ENCODE measurements around the gene ZNF236.
"Not testable (repeated sequence)": the region's sequence is repeated elsewhere in the genome, so short reads cannot be mapped to it uniquely, and the experiment has no call there.

The ZNF236 gene

GRCh38 chr18:76959605-76960004 lies 137.2 kb downstream of the ZNF236 start:
- Histone ChIP-seq H3K4me3 (ENCODE audit: low read length) (no peak overlapping the region), H4K20me1 (ENCODE audit: insufficient read depth, low read length) (0 out of 2 replicates have a peak, but pooled peaks cover 7% of the 10 kb centered on the region), H3K27me3 (ENCODE audit: low read depth, low read length) (no peaks in the 10 kb centered on the region), H3K4me1 (ENCODE audit: low read length) (no peaks in the 10 kb centered on the region), H3K27ac (ENCODE audit: low read length) (no peak overlapping the region), H3K4me2 (ENCODE audit: low read length) (no peak overlapping the region), H3K9ac (ENCODE audit: low read length) (no peak overlapping the region), H3K36me3 (replicated peaks; ENCODE audit: low read depth, low read length) (peaks cover 25% of the 10 kb centered on the region), H2AFZ (ENCODE audit: low read depth, low read length) (no peak overlapping the region), H3K9me3 (ENCODE audit: insufficient read depth, low read length) (no peaks in the 10 kb centered on the region), H3K79me2 (ENCODE audit: low read length) (no peaks in the 10 kb centered on the region)
- TF ChIP-seq EZH2phosphoT487 (IDR thresholded peaks at IDR 0.05; ENCODE audit: low read depth) (no peak), CTCF (IDR thresholded peaks at IDR 0.05; ENCODE audit: low read depth, low read length) (no peak)

- H3K4me3 ChIP-seq (ENCODE audit: low read length): no peak overlapping the region
- H3K27me3 ChIP-seq (ENCODE audit: low read depth, low read length): no peaks in the 10 kb centered on the region
- no peak overlapping the region for H3K4me2 ChIP-seq (ENCODE audit: low read length)
- H3K4me1 ChIP-seq (ENCODE audit: low read length): no peaks in the 10 kb centered on the region
- peaks cover 25% of the 10 kb centered on the region for H3K36me3 ChIP-seq (replicated peaks; ENCODE audit: low read depth, low read length)
- H4K20me1 ChIP-seq (ENCODE audit: insufficient read depth, low read length): 0 out of 2 replicates have a peak, but pooled peaks cover 7% of the 10 kb centered on the region
- TF ChIP-seq CTCF (IDR thresholded peaks at IDR 0.05; ENCODE audit: low read depth, low read length): peak; percentile 17; the same call in 1 of the 2 replicates
- no peak for TF ChIP-seq EZH2phosphoT487 (IDR thresholded peaks at IDR 0.05; ENCODE audit: low read depth)
- no peaks in the 10 kb centered on the region for H3K9me3 ChIP-seq (ENCODE audit: insufficient read depth, low read length)
- H3K9ac ChIP-seq (ENCODE audit: low read length): no peak overlapping the region
- no peak overlapping the region for H2AFZ ChIP-seq (ENCODE audit: low read depth, low read length)
- no peak overlapping the region for H3K27ac ChIP-seq (ENCODE audit: low read length)
- H3K79me2 ChIP-seq (ENCODE audit: low read length): no peaks in the 10 kb centered on the region
These were observed 138.2 kb downstream of the ZNF236 start for GRCh38 chr18:76960528-76961035.

GRCh38 chr18:76962851-76963250 lies 140.5 kb downstream of the ZNF236 start:
- Histone ChIP-seq H2AFZ (ENCODE audit: low read depth, low read length) (no peak overlapping the region), H3K9me3 (ENCODE audit: insufficient read depth, low read length) (no peaks in the 10 kb centered on the region), H3K9ac (ENCODE audit: low read length) (no peak overlapping the region), H3K4me1 (ENCODE audit: low read length) (no peaks in the 10 kb centered on the region), H3K27me3 (ENCODE audit: low read depth, low read length) (no peaks in the 10 kb centered on the region), H3K79me2 (ENCODE audit: low read length) (peaks cover 10% of the 10 kb centered on the region), H3K36me3 (replicated peaks; ENCODE audit: low read depth, low read length) (peaks cover 31% of the 10 kb centered on the region), H4K20me1 (ENCODE audit: insufficient read depth, low read length) (0 out of 2 replicates have a peak, but pooled peaks cover 7% of the 10 kb centered on the region), H3K27ac (ENCODE audit: low read length) (no peak overlapping the region), H3K4me2 (ENCODE audit: low read length) (no peak overlapping the region), H3K4me3 (ENCODE audit: low read length) (no peak overlapping the region)
- TF ChIP-seq CTCF (IDR thresholded peaks at IDR 0.05; ENCODE audit: low read depth, low read length) (no peak), EZH2phosphoT487 (IDR thresholded peaks at IDR 0.05; ENCODE audit: low read depth) (no peak)

GRCh38 chr18:76963936-76964335 lies 141.6 kb downstream of the ZNF236 start:
- H3K4me2 ChIP-seq (ENCODE audit: low read length): no peak overlapping the region
- no peak overlapping the region for H3K9ac ChIP-seq (ENCODE audit: low read length)
- H3K27me3 ChIP-seq (ENCODE audit: low read depth, low read length): no peaks in the 10 kb centered on the region
- TF ChIP-seq EZH2phosphoT487 (IDR thresholded peaks at IDR 0.05; ENCODE audit: low read depth) (no peak), CTCF (IDR thresholded peaks at IDR 0.05; ENCODE audit: low read depth, low read length) (no peak)
- peaks cover 10% of the 10 kb centered on the region for H3K79me2 ChIP-seq (ENCODE audit: low read length)
- no peak overlapping the region for H2AFZ ChIP-seq (ENCODE audit: low read depth, low read length)
- no peak overlapping the region for H3K4me3 ChIP-seq (ENCODE audit: low read length)
- no peaks in the 10 kb centered on the region for H3K4me1 ChIP-seq (ENCODE audit: low read length)
- H3K9me3 ChIP-seq (ENCODE audit: insufficient read depth, low read length): no peaks in the 10 kb centered on the region
- H3K36me3 ChIP-seq (replicated peaks; ENCODE audit: low read depth, low read length): peaks cover 28% of the 10 kb centered on the region
- H3K27ac ChIP-seq (ENCODE audit: low read length): no peak overlapping the region
- 0 out of 2 replicates have a peak, but pooled peaks cover 7% of the 10 kb centered on the region for H4K20me1 ChIP-seq (ENCODE audit: insufficient read depth, low read length)

GRCh38 chr18:76965555-76966151 lies 143.3 kb downstream of the ZNF236 start:
- not testable (repeated sequence) for H2AFZ ChIP-seq (ENCODE audit: low read depth, low read length); H3K27me3 ChIP-seq (ENCODE audit: low read depth, low read length); H3K4me1 ChIP-seq (ENCODE audit: low read length); H3K9me3 ChIP-seq (ENCODE audit: insufficient read depth, low read length); H3K4me3 ChIP-seq (ENCODE audit: low read length); H3K4me2 ChIP-seq (ENCODE audit: low read length); H3K27ac ChIP-seq (ENCODE audit: low read length); H3K9ac ChIP-seq (ENCODE audit: low read length); H4K20me1 ChIP-seq (ENCODE audit: insufficient read depth, low read length)
- Histone ChIP-seq H3K36me3 (replicated peaks; ENCODE audit: low read depth, low read length) (peaks cover 14% of the 10 kb centered on the region), H3K79me2 (ENCODE audit: low read length) (peaks cover 10% of the 10 kb centered on the region)

GRCh38 chr18:76967299-76967698 lies 144.9 kb downstream of the ZNF236 start:
- H3K4me2 ChIP-seq (ENCODE audit: low read length); H3K4me1 ChIP-seq (ENCODE audit: low read length); H3K27ac ChIP-seq (ENCODE audit: low read length); H2AFZ ChIP-seq (ENCODE audit: low read depth, low read length); H3K9me3 ChIP-seq (ENCODE audit: insufficient read depth, low read length); H3K4me3 ChIP-seq (ENCODE audit: low read length); H3K9ac ChIP-seq (ENCODE audit: low read length); H3K27me3 ChIP-seq (ENCODE audit: low read depth, low read length); H3K36me3 ChIP-seq (replicated peaks; ENCODE audit: low read depth, low read length); H4K20me1 ChIP-seq (ENCODE audit: insufficient read depth, low read length): not testable (repeated sequence)
- peaks cover 10% of the 10 kb centered on the region for H3K79me2 ChIP-seq (ENCODE audit: low read length)
